ENCODE results near the gene AQP12B.

DNA sequence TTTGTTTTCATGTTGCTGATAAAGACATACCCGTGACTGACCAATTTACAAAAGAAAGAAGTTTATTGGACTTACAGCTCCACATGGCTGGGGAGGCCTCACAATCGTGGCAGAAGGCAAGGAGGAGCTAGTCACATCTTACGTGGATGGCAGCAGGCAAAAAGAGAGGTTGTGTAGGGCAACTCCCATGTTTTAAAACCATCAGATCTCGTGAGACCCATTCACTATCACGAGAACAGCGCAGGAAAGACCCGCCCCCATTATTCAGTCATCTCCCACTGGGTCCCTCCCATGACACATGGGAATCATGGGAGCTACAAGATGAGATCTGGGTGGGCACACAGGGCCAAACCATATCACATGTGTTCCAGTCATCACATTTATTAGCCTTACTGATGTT lies 25.8 kb upstream of the AQP12B start:
- TF ChIP-seq, protein P1, sequence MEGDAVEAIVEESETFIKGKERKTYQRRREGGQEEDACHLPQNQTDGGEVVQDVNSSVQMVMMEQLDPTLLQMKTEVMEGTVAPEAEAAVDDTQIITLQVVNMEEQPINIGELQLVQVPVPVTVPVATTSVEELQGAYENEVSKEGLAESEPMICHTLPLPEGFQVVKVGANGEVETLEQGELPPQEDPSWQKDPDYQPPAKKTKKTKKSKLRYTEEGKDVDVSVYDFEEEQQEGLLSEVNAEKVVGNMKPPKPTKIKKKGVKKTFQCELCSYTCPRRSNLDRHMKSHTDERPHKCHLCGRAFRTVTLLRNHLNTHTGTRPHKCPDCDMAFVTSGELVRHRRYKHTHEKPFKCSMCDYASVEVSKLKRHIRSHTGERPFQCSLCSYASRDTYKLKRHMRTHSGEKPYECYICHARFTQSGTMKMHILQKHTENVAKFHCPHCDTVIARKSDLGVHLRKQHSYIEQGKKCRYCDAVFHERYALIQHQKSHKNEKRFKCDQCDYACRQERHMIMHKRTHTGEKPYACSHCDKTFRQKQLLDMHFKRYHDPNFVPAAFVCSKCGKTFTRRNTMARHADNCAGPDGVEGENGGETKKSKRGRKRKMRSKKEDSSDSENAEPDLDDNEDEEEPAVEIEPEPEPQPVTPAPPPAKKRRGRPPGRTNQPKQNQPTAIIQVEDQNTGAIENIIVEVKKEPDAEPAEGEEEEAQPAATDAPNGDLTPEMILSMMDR (IDR thresholded peaks at IDR 0.05), result no peak
- TF ChIP-seq POLR2A (IDR thresholded peaks at IDR 0.05), result no peak

All from uterus (tissue), 2 donors.